Stimulated activated CD4-positive, alpha-beta T cell treated with anti-CD3 and anti-CD28 coated beads, Interleukin-2, amount 100 ng/mL, for 24 hours (primary cell): Measurements from ENCODE around the gene CLPTM1.
"Not testable (repeated sequence)": the region's sequence is repeated elsewhere in the genome, so short reads cannot be mapped to it uniquely, and the experiment has no call there.

Experiments used
- DNase-seq, 2 donors: peaks; one replicate each; pipeline ENCODE4 v3.0.0-alpha.2; 2020

The CLPTM1 gene, protein sequence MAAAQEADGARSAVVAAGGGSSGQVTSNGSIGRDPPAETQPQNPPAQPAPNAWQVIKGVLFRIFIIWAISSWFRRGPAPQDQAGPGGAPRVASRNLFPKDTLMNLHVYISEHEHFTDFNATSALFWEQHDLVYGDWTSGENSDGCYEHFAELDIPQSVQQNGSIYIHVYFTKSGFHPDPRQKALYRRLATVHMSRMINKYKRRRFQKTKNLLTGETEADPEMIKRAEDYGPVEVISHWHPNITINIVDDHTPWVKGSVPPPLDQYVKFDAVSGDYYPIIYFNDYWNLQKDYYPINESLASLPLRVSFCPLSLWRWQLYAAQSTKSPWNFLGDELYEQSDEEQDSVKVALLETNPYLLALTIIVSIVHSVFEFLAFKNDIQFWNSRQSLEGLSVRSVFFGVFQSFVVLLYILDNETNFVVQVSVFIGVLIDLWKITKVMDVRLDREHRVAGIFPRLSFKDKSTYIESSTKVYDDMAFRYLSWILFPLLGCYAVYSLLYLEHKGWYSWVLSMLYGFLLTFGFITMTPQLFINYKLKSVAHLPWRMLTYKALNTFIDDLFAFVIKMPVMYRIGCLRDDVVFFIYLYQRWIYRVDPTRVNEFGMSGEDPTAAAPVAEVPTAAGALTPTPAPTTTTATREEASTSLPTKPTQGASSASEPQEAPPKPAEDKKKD

DNA sequence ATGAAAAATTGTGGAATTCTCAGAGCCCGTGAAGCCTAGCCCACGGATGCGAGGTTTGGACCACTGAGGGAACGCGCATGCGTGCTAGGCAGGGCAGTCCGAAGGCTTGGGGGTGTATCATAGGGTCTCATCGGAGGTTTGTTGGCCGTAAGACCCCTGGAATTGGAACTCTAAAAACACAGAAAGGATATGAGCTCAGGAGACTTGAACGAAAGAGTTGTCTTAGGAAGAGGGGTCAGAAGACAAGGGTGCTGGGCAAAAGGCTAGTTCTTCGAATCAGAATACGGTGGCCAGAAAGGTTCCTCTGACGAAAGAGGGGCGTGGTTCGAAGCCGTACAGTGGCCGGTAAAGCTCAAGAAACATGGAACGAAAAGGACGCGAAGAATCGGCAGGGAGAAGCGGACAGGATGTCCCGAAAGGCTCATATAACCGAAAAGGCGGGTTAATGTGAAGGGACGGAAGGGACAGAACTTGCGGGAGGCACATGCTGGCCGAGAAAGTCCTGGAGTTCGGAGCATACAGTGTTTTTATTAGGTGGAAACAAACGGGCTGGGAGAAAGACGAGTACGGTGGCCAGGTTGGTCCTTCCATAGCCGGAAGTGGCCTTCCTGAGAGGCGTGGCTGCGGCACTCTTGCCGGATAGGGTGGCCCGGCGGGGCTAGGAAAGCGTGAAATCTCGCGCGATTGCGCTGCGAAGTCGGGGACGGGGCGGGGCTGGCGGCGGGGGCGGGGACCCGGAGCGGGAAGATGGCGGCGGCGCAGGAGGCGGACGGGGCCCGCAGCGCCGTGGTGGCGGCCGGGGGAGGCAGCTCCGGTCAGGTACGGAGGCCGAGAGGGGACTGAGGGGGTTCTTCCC is at the start of gene CLPTM1:
CLPTM1 (plus strand) TSS at position 732 of the 856 bp plus-strand sequence; CDS start at position 748, 16 bp downstream.
- DNase-seq, result peak; percentile 96 to 97

DNA sequence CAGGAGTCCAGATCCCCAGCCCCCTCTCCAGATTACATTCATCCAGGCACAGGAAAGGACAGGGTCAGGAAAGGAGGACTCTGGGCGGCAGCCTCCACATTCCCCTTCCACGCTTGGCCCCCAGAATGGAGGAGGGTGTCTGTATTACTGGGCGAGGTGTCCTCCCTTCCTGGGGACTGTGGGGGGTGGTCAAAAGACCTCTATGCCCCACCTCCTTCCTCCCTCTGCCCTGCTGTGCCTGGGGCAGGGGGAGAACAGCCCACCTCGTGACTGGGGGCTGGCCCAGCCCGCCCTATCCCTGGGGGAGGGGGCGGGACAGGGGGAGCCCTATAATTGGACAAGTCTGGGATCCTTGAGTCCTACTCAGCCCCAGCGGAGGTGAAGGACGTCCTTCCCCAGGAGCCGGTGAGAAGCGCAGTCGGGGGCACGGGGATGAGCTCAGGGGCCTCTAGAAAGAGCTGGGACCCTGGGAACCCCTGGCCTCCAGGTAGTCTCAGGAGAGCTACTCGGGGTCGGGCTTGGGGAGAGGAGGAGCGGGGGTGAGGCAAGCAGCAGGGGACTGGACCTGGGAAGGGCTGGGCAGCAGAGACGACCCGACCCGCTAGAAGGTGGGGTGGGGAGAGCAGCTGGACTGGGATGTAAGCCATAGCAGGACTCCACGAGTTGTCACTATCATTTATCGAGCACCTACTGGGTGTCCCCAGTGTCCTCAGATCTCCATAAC is 49.6 kb upstream of the CLPTM1 start, which contains the start of gene APOE:
APOE (plus strand) TSS at position 360 of the 724 bp plus-strand sequence. CDS start 829 bp downstream, outside the sequence.
- DNase-seq, result no peak

DNA sequence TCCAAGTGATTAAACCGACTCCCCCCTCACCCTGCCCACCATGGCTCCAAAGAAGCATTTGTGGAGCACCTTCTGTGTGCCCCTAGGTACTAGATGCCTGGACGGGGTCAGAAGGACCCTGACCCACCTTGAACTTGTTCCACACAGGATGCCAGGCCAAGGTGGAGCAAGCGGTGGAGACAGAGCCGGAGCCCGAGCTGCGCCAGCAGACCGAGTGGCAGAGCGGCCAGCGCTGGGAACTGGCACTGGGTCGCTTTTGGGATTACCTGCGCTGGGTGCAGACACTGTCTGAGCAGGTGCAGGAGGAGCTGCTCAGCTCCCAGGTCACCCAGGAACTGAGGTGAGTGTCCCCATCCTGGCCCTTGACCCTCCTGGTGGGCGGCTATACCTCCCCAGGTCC is 47.6 kb upstream of the CLPTM1 start:
- no peak for DNase-seq

DNA sequence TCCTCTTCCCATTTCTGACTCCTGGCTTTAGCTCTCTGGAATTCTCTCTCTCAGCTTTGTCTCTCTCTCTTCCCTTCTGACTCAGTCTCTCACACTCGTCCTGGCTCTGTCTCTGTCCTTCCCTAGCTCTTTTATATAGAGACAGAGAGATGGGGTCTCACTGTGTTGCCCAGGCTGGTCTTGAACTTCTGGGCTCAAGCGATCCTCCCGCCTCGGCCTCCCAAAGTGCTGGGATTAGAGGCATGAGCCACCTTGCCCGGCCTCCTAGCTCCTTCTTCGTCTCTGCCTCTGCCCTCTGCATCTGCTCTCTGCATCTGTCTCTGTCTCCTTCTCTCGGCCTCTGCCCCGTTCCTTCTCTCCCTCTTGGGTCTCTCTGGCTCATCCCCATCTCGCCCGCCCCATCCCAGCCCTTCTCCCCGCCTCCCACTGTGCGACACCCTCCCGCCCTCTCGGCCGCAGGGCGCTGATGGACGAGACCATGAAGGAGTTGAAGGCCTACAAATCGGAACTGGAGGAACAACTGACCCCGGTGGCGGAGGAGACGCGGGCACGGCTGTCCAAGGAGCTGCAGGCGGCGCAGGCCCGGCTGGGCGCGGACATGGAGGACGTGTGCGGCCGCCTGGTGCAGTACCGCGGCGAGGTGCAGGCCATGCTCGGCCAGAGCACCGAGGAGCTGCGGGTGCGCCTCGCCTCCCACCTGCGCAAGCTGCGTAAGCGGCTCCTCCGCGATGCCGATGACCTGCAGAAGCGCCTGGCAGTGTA is 46.9 kb upstream of the CLPTM1 start:
- DNase-seq, result no peak

DNA sequence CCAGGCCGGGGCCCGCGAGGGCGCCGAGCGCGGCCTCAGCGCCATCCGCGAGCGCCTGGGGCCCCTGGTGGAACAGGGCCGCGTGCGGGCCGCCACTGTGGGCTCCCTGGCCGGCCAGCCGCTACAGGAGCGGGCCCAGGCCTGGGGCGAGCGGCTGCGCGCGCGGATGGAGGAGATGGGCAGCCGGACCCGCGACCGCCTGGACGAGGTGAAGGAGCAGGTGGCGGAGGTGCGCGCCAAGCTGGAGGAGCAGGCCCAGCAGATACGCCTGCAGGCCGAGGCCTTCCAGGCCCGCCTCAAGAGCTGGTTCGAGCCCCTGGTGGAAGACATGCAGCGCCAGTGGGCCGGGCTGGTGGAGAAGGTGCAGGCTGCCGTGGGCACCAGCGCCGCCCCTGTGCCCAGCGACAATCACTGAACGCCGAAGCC is 46.3 kb upstream of the CLPTM1 start:
- DNase-seq, result no peak

DNA sequence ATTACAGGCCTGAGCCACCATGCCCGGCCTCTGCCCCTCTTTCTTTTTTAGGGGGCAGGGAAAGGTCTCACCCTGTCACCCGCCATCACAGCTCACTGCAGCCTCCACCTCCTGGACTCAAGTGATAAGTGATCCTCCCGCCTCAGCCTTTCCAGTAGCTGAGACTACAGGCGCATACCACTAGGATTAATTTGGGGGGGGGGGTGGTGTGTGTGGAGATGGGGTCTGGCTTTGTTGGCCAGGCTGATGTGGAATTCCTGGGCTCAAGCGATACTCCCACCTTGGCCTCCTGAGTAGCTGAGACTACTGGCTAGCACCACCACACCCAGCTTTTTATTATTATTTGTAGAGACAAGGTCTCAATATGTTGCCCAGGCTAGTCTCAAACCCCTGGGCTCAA is 45.4 kb upstream of the CLPTM1 start:
- no peak for DNase-seq

DNA sequence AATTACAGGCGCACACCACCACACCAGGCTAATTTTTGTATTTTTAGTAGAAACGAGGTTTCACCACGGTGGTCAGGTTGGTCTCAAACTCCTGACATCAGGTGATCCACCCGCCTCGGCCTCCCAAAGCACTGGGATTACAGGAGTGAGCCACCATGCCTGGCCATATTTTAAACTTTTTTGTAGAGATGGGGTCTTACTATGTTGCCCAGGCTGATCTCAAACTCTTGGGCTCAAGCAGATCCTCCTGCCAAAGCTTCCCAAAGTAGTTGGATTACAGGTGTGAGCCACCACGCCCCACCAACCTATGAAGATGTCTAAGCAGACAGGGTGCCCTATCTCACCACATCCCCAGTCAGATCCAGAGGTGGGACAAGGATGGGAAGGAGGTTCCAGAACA is 43.3 kb upstream of the CLPTM1 start:
- DNase-seq, result not testable (repeated sequence)

DNA sequence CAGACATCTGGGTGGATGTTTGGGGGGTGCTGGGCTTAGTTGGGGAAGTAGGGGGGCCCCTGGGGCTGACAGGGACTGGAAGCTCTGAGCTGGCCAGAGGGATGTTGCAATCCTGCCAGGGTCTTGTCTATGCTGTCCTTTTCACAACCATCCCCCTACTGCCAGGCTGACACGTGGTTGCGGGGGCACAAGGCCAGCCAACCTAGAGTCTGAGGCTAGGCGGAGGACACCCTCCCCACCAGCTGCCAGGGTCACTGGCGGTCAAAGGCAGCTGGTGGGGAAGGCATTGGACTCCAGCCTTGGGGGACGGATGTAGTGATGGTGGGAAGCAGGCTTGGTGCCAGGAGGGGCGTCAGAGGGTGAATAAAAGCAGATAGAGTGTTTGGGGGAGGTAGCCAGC is 42.3 kb upstream of the CLPTM1 start:
- DNase-seq, result no peak

DNA sequence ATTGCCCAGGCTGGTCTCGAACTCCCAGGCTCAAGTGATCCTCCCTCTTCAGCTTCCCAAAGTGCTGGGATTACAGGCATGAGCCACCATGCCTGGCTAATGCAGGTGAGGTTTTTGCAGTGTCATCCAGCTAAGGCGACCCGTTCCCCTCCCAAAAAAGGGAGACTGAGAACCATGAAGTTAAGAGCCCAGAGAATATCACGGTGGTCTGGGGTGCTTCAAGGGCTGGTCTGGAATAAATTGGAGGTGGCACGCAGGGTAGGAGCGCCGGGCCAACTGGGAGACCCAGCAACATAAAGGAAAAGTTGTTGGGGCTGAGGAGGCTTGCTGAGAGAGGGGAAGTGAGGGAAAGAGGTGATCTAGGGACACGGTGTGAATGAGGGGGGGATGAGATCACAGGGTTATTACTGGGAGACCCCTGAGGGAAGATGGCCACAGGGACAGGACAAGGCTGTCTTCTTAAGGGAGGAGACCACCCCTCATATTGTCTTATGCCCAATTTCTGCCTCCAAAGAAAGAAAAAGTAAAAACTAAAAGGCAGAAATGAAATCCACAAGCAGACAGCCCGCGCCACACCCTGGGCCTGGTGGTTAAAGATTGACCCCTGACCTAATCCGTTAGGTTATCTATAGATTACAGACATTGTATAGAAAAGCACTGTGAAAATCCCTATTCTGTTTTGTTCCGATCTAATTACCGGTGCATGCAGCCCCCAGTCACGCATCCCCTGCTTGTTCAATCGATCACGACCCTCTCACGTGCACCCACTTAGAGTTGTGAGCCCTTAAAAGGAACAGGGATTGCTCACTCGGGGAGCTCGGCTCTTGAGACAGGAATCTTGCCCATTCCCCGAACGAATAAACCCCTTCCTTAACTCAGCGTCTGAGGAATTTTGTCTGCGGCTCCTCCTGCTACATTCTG is 41.4 kb upstream of the CLPTM1 start:
- not testable (repeated sequence) for DNase-seq

DNA sequence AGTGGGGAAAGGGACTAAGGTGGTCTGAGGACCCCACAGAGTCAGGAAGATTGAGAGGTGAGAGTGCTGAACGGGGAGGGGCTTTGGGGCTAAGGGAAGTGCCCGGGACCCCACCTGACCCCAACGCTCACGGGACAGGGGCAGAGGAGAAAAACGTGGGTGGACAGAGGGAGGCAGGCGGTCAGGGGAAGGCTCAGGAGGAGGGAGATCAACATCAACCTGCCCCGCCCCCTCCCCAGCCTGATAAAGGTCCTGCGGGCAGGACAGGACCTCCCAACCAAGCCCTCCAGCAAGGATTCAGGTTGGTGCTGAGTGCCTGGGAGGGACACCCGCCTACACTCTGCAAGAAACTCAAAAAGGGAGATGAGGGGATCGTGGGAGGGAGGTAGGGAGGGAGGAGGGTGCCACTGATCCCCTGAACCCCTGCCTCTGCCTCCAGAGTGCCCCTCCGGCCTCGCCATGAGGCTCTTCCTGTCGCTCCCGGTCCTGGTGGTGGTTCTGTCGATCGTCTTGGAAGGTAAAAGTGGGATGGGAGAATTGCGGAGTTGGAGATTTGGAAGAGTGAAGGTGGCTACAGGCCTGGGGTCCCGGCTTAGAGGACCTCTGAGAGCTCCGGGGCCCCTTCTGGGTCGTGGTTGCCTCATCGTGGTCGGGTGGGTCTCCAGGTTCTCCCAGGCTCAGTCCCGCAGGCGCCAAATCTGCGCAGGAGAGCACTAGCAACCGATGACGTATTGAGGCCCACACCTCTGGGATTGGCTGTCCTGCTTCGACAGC is 40.6 kb upstream of the CLPTM1 start, which contains the start of gene APOC1:
APOC1 (plus strand) TSS at position 176 of the 774 bp plus-strand sequence; CDS start at position 460, 284 bp downstream.
- DNase-seq, result peak; percentile 79 to 82

DNA sequence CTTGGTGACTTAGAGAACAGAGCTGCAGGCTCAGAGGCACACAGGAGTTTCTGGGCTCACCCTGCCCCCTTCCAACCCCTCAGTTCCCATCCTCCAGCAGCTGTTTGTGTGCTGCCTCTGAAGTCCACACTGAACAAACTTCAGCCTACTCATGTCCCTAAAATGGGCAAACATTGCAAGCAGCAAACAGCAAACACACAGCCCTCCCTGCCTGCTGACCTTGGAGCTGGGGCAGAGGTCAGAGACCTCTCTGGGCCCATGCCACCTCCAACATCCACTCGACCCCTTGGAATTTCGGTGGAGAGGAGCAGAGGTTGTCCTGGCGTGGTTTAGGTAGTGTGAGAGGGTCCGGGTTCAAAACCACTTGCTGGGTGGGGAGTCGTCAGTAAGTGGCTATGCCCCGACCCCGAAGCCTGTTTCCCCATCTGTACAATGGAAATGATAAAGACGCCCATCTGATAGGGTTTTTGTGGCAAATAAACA is 30.9 kb upstream of the CLPTM1 start:
- DNase-seq, result no peak

DNA sequence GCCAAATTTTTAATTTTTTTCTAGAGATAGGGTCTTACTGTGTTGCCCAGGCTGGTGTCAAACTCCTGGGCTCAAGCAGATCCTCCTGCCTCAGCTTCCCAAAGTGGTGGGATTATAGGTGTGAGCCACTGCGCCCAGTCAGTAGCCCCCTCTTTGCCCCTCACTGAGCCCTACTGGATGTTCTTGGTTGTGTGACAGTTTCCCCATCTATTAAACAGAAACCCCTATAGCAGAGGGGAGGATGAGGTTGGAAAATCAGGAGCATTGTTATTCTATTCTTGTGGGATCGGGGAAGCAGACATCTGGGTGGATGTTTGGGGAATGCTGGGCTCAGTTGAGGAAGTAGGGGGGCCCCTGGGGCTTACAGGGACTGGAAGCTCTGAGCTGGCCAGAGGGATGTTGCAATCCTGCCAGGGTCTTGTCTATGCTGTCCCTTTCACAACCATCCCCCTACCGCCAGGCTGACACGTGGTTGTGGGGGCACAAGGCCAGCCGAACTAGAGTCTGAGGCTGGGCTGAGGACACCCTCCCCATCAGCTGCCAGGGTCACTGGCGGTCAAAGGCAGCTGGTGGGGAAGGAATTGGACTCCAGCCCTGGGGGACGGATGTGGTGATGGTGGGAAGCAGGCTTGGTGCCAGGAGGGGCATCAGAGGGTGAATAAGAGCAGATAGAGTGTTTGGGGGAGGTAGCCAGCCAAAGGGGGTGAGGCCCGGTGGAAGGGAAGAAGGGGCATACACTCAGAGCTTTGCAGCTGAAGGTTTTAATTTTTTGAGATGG is 29.9 kb upstream of the CLPTM1 start:
- no peak for DNase-seq

DNA sequence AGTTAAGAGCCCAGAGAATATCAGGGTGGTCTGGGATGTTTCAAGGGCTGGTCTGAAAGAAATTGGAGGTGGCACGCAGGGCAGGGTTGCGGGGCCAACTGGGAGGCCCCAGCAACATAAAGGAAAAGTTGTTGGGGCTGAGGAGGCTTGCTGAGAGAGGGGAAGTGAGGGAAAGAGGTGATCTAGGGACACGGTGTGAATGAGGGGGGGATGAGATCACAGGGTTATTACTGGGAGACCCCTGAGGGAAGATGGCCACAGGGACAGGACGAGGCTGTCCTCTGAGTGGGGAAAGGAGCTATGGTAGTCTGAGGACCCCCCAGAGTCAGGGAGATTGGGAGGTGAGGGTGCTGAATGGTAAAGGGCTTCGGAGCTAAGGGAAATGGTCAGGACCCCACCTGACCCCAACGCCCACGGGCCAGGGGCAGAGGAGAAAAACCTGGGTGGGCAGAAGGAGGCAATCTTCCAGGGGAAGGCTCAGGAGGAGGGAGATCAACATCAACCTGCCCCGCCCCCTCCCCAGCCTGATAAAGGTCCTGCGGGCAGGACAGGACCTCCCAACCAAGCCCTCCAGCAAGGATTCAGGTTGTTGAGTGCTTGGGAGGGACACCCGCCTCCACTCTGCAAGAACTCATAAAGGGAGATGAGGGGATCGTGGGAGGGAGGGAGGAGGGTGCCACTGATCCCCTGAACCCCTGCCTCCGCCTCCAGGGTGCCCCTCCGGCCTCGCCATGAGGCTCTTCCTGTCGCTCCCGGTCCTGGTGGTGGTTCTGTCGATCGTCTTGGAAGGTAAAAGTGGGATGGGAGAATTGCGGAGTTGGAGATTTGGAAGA is 28.7 kb upstream of the CLPTM1 start:
- DNase-seq, result not testable (repeated sequence)

DNA sequence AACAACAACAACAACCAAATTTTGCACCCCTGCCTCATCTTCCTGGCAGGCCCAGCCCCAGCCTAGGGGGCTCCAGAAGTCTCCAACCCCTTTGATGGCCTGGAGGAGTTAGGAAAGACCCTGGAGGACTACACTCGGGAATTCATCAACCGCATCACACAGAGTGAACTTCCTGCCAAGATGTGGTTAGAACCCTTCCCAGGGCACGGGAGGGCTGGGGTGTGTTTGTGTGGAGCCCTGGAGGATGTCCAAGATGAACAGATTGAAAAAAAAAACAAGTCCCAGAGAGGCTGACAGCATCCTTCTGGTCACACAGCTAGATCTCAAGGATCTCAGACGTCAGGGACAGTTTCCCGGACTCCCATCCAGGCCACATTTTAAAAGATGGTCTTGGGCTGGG is 27.4 kb upstream of the CLPTM1 start:
- DNase-seq, result no peak

DNA sequence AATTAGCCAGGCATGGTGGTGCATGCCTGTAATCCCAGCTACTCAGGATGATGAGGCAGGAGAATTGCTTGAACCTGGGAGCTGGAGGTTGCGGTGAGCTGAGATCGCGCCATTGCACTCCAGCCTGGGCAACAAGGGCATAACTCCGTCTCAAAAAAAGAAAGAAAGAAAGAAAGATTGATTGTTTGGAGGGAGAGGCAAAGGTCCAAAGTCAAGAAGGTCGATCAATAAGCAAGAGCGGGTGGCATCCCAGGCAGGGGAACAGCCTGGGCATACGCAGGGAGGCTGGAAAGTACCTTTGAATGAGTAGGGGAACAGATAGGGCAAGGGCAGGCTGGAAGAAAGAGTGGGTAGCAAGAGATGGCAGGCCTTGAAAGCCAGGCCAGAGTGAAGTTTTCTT is 25.1 kb upstream of the CLPTM1 start:
- no peak for DNase-seq

DNA sequence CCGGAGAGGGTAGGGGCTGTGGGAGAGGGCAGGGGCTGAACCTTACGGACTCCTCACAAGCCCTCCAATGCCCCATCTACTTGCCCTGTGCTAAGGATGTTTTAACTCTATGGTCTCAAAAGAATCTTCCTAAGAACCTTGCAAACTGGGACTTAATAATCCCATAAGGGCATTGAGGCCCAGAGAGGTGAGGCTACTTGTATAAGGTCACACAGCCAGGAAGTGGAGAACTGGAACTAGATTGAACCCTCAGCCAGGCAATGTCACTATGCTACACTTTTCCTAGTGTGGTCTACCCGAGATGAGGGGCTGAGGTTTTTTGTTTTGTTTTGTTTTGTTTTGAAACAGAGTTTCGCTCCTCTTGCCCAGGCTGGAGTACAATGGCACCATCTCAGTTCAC is 23.6 kb upstream of the CLPTM1 start:
- no peak for DNase-seq

DNA sequence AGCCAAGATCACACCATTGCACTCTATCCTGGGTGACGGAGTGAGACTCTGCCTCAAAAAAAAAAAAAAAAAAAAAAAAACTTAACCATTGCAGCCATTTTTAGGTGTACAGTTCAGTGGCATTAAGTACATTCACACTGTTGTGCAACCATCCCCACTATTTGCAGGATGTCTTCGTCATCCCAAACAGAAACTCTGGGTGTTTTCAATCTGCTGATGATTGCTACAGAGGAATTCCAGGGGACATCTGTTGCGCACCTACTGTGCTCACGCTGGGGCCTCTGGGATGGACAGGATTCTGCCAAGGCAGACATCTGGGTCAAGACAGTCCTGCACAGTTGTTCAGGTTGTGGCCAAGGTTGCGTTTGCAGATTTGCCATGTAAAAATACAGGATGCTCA is 15.5 kb upstream of the CLPTM1 start:
- no peak for DNase-seq
